22Rv1 (cell line): ENCODE measurements around the gene PCMT1.
"Not testable (repeated sequence)": the region's sequence is repeated elsewhere in the genome, so short reads cannot be mapped to it uniquely, and the experiment has no call there.

Experiments used
- ZFX ChIP-seq: fragments of 450-650 bp; IDR thresholded peaks from 2 replicates; pipeline ENCODE4 v1.6.1; 2017; ENCODE audit warnings: antibody characterized with exemption, borderline replicate concordance
- TF ChIP-seq, protein P1 (sequence below): fragments of 450-650 bp; IDR thresholded peaks from 2 replicates; pipeline ENCODE4 v1.5.1; 2017; ENCODE audit warnings: mild to moderate bottlenecking

DNA sequence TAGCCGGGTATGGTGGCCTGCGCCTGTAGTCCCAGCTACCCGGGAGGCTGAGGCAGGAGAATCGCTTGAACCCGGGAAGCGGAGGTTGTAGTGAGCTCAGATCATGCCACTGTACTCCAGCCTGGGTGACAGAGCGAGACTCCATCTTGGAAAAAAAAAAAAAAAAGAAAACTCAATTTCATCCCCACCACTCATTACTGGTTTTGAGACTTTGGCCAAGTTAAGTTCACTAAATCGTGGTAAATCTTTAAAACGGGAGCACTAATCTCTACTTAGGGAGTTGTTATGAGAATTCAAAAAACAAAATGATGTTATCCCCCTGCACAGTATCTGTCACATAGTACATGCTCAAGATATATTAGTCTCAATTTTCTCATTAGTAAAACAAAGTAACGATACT lies 4.3 kb upstream of the PCMT1 start:
- TF ChIP-seq, protein P1, sequence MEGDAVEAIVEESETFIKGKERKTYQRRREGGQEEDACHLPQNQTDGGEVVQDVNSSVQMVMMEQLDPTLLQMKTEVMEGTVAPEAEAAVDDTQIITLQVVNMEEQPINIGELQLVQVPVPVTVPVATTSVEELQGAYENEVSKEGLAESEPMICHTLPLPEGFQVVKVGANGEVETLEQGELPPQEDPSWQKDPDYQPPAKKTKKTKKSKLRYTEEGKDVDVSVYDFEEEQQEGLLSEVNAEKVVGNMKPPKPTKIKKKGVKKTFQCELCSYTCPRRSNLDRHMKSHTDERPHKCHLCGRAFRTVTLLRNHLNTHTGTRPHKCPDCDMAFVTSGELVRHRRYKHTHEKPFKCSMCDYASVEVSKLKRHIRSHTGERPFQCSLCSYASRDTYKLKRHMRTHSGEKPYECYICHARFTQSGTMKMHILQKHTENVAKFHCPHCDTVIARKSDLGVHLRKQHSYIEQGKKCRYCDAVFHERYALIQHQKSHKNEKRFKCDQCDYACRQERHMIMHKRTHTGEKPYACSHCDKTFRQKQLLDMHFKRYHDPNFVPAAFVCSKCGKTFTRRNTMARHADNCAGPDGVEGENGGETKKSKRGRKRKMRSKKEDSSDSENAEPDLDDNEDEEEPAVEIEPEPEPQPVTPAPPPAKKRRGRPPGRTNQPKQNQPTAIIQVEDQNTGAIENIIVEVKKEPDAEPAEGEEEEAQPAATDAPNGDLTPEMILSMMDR, result not testable (repeated sequence)
- TF ChIP-seq ZFX, result not testable (repeated sequence)
